OCI-M2 (cell line): Measurements from ENCODE around the gene SYP.

Source experiments
- DNase-seq: peaks from one replicate; lab custom pipeline; 2025; ENCODE audit not compliant: unreplicated experiment; lab: John Stamatoyannopoulos, UW

Gene SYP

GRCh38 chrX:49221868-49222267, 21.9 kb upstream of the SYP start:
- no peak for DNase-seq

DNA sequence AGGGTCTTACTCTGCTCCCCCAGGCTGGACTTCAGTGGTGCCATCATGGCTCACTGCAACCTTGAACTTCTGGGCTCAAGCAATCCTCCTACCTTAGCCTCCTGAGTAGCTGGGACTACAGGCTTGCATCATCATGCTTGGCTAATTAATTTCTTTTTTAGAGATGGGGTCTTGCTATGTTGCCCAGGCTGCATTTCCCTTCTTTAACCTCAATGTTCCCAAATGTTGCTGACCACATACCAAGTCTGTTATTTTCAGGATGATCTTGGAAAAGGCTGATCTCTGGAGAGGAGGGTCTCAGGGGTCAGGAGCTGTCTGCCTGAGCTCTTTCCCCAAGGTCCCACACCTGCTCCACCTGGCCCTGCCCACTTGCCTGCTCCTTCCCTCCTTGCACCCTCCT, 20.1 kb upstream of the SYP start:
- DNase-seq = no peak

DNA sequence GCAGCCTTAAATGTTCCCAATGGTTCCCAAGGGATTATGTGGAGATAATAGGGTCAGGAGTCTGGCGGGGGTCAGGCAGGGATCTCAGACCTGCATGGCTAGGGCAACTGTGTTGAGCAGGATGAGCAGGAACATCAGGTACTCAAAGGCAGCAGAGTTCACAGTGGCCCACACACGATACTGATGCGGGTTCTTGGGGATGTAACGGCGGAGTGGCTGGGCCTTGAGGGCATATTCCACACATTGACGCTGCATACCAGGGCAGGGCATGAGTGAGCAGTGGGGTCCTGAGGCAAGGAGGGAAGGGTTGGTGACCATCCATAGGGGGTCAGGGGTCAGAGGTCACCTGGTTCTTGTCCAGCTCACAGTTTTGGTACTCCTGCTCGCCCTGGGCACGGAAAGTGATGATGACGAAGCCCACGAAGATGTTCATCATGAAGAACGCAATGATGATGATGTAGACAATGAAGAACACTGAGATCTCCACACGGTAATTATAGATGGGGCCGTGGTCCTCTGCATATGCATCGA, 15.1 kb upstream of the SYP start:
- no peak for DNase-seq

DNA sequence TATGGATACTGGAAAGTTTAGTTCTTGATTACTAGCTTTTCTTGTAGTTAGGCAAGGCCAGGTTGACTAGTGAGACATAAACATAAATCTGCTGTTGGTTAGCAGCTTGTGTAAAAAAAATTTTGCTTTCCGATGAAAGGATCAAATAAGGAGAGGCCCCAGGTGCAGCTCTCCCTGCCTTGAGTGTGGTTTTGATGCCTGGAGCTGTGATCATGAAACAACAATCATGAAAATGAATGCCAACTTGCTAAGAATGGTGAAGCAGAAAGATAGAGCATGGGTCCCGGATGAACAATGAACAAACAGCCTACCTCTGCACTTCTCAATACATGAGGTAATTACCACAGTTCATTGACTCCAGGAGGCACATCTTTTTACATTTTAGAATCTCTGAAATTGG, 14.4 kb upstream of the SYP start:
- no peak for DNase-seq

- DNase-seq = no peak
These were observed 12.9 kb upstream of the SYP start for GRCh38 chrX:49212861-49213260.

GRCh38 chrX:49212209-49212608, 12.2 kb upstream of the SYP start:
- DNase-seq = no peak

DNA sequence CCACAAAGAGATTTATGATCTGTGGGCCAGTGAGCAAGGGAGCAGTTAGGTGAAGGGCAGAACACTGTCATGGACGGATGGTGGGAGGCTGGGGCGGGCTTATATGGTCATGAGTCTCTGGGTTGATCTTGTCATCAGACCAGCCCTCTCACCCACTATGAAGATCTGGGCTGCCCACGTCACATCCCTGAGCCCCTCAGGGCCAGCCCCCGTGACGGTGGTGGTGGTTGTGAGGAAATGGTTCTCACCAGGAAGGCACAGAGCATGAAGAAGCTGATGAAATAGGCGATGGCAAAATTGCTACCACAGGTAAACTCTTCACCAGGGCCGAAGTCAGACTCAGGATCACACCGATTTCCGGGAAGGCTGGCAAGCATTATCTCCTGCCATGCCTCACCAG, 11.1 kb upstream of the SYP start:
- DNase-seq = no peak

GRCh38 chrX:49210406-49210805, 10.4 kb upstream of the SYP start:
- DNase-seq = no peak

- DNase-seq = no peak
These were observed 9.7 kb upstream of the SYP start for GRCh38 chrX:49209434-49210251.

- DNase-seq = no peak
These were observed 8.4 kb upstream of the SYP start for GRCh38 chrX:49208399-49208798.

GRCh38 chrX:49206543-49206942, 6.5 kb upstream of the SYP start:
- DNase-seq = no peak

DNA sequence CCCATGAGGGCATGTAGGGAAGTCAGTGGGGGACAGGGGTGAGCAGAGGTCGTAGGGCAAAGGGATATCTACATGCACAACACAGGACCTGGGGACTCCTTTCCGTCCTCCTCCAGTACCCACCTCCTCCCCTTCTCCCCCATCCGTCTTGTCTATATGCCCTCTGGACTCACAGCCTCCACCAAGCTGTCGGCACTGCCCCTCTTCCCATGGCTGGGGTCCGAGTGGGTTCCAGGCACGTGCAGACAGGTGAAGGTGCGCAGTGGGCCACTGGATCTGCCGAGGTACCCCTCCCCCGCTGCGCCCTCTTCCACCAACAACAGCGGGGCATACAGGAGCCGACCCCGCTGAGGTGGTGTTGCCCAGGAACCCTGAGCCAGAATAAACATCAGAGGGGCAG, 5.5 kb upstream of the SYP start:
- DNase-seq = no peak

DNA sequence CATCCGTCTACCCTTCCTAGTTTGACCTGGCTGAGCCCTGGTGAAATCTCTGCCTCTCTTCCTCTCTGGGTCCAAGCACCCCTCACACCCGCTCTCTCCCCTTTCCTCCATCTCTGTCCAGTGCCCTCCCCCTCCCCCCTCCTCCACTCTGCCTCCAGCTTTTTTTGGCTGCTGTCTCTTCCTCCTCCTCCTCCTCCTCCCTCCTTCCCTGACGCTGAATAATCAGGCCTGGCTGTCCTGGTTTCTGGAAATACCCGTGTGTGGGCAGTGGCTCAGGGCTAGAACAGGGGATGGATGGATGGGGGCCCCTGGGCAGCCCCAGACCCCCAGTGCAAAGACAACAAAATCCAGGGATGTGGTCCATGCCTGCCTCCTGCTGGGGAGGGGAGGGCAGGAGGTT, 4.7 kb upstream of the SYP start:
- no peak for DNase-seq

- no peak for DNase-seq
These were observed 4.0 kb upstream of the SYP start for GRCh38 chrX:49204017-49204416.

GRCh38 chrX:49203536-49203935, 3.5 kb upstream of the SYP start:
- DNase-seq = no peak

DNA sequence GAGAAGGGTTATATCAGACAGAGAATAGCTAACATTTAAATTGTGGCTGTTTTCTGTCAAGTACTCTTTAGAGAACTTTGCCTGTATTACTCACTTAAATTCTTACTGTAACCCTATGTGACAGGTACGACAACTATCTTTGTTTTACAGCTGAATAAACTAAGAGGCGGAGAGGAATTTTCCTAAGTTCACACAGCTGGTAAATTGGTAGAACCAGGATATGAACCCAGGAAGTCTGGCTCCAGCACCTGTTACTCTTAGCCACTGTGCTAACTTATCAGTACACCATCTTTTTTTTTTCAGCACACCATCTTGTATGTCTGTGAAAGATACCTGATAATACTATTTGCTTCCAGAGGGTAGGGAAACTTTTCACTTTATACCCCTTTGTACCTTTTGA, 2.0 kb upstream of the SYP start:
- no peak for DNase-seq

DNA sequence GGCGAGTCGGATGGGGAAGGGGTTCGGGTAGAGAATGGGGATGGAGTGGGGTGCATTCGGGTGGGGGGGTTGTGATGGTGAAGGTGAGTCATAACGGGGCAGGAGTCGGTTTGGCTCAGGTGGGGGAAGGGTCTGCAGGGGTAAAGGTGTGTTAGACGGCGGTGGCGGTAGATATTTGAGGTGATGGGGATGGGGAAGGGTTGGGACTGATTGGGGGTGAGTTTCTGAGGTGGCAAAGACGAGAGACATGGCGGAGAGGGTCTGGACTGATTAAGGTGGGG, 738 bp downstream of the SYP start:
- DNase-seq = no peak

- no peak for DNase-seq
These were observed 1.3 kb downstream of the SYP start for GRCh38 chrX:49198540-49199314.

DNA sequence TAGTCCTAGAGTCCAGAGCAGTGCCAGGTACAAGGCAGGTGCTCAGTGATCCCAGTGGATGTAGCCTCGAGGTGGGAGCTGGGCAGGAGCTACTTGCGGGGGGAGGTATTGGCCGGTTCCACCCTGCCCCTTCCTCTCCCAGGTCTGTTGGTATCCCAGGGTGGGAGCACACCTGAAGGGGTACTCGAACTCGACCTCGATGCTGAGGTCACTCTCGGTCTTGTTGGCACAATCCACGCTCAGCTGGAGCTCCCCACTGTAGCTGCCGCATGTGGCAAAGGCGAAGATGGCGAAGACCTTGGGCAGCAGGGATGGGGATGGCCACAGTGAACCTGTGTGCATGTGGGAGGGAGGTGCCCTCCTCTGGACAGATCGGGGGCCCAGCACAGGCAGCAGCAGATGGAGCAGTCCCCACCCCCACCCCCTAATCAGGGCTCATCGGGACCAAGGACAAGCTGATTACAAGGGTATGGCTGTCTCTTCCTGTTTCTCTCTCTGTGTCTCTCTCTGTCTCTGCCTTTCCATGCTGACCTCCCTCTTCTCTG, 2.4 kb downstream of the SYP start:
- no peak for DNase-seq

GRCh38 chrX:49193542-49193964, 6.4 kb downstream of the SYP start:
- DNase-seq = no peak

DNA sequence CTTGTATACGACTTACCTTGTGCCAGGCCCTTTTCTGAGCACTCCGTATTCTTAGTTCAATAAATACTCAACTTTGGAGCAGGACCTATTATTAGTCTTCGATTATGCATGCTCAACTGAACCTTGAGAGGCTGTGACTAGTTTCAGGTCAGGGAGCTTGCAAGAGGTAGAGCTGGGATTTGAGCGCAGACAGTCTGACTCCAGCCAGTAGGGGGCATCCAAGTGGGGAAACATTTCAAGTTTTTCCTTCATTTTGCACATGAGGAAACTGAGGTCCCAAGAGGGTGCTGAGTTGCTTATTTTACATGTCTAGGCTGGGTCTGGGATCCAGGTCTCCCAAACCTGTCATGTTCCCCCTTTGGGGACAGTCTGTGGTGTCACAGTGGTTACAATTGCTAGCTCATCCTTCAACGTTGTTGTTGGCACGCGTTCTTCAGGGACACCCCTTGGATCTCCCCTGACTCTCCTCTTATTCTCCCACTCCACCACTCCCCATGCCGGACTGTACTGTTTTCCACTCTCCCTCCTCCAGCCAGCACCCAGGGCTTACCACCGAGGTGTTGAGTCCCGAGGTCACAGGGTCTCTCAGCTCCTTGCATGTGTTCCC, 7.2 kb downstream of the SYP start:
- DNase-seq = no peak

- DNase-seq = no peak
These were observed 8.4 kb downstream of the SYP start for GRCh38 chrX:49191574-49192011.
